ENCODE measurements around the gene TNFSF18. TPM values are rescaled to one million over a fixed set of nuclear protein-coding genes. Genes with fewer than 3 reads are reported as not detected.

Gene TNFSF18
- total RNA-seq, 1 donor from 2014 or later = not detected

GRCh38 chr1:173042806-173043205, 7.9 kb downstream of the TNFSF18 start:
- Mint-ChIP-seq H3K27ac (no peak overlapping the region), H3K9me3 (ENCODE audit: low read depth) (no peaks in the 10 kb centered on the region), H3K36me3 (ENCODE audit: insufficient read depth) (no peaks in the 10 kb centered on the region), H3K27me3 (no peaks in the 10 kb centered on the region), H3K4me1 (ENCODE audit: low read depth) (no peaks in the 10 kb centered on the region), H3K4me3 (ENCODE audit: low read depth) (no peak overlapping the region)
- no peak for DNase-seq (ENCODE audit: low spot score, unreplicated experiment)
- no peak for TF ChIP-seq CTCF (IDR thresholded peaks at IDR 0.05; ENCODE audit: unreplicated experiment)

DNA sequence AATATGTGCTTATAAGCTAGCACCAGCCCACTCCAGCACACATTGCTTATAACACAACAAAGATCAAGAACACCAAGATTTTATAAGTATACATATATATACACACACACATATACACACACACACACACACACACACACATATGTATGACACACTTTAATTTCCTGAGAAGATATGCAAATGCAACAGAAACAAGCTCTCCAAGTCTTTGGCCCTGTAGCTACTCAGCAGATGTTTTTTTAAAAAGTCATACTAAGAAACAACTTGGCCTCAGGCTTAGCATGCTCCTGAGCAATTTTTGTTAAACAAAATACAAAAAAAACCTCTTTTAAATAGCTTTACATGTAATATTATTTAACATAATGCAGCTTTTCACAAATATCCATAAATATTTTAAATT, 11.1 kb downstream of the TNFSF18 start:
- Mint-ChIP-seq H3K36me3 (ENCODE audit: insufficient read depth) (no peaks in the 10 kb centered on the region), H3K9me3 (ENCODE audit: low read depth) (no peaks in the 10 kb centered on the region), H3K4me3 (ENCODE audit: low read depth) (no peak overlapping the region), H3K4me1 (ENCODE audit: low read depth) (peaks cover 1% of the 10 kb centered on the region), H3K27me3 (no peaks in the 10 kb centered on the region), H3K27ac (no peak overlapping the region)
- no peak for TF ChIP-seq CTCF (IDR thresholded peaks at IDR 0.05; ENCODE audit: unreplicated experiment)
- DNase-seq (ENCODE audit: low spot score, unreplicated experiment) = no peak

GRCh38 chr1:173038875-173039554, 11.7 kb downstream of the TNFSF18 start:
- Mint-ChIP-seq H3K4me3 (ENCODE audit: low read depth) (no peak overlapping the region), H3K27ac (no peak overlapping the region), H3K9me3 (ENCODE audit: low read depth) (no peaks in the 10 kb centered on the region), H3K27me3 (no peaks in the 10 kb centered on the region), H3K36me3 (ENCODE audit: insufficient read depth) (no peaks in the 10 kb centered on the region), H3K4me1 (ENCODE audit: low read depth) (peaks cover 1% of the 10 kb centered on the region)
- no peak for TF ChIP-seq CTCF (IDR thresholded peaks at IDR 0.05; ENCODE audit: unreplicated experiment)
- no peak for DNase-seq (ENCODE audit: low spot score, unreplicated experiment)

- Mint-ChIP-seq H3K4me3 (ENCODE audit: low read depth) (no peak overlapping the region), H3K9me3 (ENCODE audit: low read depth) (peaks cover 15% of the 10 kb centered on the region), H3K27ac (peak overlapping the region; percentile 84), H3K36me3 (ENCODE audit: insufficient read depth) (no peaks in the 10 kb centered on the region), H3K4me1 (ENCODE audit: low read depth) (peaks cover 3% of the 10 kb centered on the region), H3K27me3 (no peaks in the 10 kb centered on the region)
- DNase-seq (ENCODE audit: low spot score, unreplicated experiment) = no peak
- TF ChIP-seq CTCF (IDR thresholded peaks at IDR 0.05; ENCODE audit: unreplicated experiment) = no peak
Measured at GRCh38 chr1:173024543-173024942, 26.2 kb downstream of the TNFSF18 start.

- no peaks in the 10 kb centered on the region for H3K36me3 Mint-ChIP-seq (ENCODE audit: insufficient read depth)
- H3K27ac Mint-ChIP-seq = no peak overlapping the region
- peaks cover 15% of the 10 kb centered on the region for H3K9me3 Mint-ChIP-seq (ENCODE audit: low read depth)
- no peak for TF ChIP-seq CTCF (IDR thresholded peaks at IDR 0.05; ENCODE audit: unreplicated experiment)
- no peak for DNase-seq (ENCODE audit: low spot score, unreplicated experiment)
- H3K27me3 Mint-ChIP-seq = no peaks in the 10 kb centered on the region
- H3K4me1 Mint-ChIP-seq (ENCODE audit: low read depth) = peaks cover 3% of the 10 kb centered on the region
- no peak overlapping the region for H3K4me3 Mint-ChIP-seq (ENCODE audit: low read depth)
Measured at GRCh38 chr1:173023343-173023742, 27.4 kb downstream of the TNFSF18 start.

Data from progenitor cell of endocrine pancreas (in vitro differentiated cells).